GOT3 (cell line): ENCODE data around the gene RGCC.

Source experiments
- DNase-seq: peaks from one replicate; lab custom pipeline; 2025; ENCODE audit warnings: mixed read lengths; lab: John Stamatoyannopoulos, UW

Gene RGCC

DNA sequence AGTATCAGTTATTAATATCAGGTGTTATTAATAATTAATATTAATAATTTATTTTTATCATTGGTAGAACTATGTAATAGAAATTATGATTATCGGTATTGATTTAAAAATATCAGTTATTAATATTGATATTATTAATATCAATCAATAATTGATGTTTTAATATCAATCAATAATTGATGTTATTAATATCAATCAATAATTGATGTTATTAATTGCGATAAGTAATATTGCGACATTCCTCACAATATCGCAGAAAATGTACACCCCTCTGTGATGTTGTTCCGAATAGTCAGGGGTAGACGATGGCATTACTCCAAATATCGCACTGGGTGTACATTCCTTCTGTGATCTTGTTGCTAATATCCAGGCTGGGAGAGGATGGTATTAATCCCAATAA, 3.7 kb upstream of the RGCC start:
- no peak for DNase-seq

DNA sequence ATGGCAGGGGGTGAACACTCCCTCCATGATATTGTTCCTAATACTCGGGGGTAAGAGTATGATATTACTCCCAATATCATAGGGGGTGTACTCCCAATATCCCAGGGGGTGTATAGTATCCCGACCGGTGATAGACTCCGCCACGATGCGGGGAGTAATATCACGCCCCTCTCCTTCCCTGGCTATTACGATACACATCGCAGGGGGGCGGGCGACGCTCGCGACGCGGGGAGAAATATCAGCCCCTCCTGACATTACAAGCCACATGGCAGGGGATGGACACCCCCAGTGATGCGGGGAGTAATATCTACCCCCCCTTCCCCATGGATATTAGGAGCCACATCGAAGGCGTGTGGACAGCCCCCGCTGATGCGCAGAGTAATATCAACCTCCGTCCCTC, 3.2 kb upstream of the RGCC start:
- DNase-seq: no peak

- DNase-seq: no peak
These were observed 1.5 kb upstream of the RGCC start for GRCh38 chr13:41455725-41456419.

DNA sequence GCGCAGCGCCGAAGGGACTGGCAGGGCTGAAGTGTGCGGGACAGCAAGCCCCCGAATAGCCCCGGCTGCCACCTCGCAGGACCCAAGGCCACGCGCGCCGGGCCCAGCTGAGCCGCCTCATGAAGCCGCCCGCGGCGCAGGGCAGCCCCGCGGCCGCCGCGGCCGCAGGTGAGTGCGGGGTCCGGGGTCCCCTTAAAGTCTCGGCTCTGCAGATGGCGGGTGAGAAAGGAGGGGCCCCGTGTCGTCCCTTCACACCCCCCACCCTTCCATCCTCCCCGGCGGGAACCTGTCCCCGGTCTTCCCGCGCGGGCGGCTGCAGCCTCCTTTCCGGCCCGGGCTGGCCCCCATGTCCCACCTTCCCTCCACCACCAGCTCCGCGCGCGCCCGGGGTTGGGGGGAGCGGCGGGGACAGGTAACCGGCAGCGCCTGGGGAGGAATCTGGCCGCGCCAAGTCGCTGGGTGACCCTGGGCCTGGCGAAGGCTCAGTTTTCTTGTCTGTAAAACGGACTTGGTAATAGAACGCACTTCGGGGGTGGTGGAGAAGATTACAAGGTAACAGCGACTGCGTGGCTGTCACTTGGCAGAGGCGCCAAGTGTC, 338 bp downstream of the RGCC start:
- DNase-seq: no peak

DNA sequence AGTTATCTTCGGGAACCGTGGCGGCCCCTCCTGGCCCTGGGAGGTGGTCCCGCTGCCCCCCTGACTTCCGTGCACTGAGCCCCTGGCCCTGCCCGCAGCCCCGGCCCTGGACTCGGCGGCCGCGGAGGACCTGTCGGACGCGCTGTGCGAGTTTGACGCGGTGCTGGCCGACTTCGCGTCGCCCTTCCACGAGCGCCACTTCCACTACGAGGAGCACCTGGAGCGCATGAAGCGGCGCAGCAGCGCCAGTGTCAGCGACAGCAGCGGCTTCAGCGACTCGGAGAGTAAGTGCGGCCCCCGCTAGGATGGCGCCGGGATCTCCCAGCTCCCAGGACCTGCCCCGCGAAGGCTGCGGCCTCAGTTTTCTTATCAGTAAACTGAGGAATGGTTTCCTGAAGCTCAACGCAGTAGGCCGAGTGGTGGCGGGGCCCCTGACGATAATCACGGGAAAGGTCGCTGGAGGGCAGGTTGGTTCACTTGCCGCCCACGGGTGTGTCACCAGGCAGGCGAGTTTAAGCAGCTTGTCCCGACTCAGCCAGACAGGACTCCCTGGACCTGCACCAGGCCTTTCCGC, 924 bp downstream of the RGCC start:
- DNase-seq: peak; percentile 17

DNA sequence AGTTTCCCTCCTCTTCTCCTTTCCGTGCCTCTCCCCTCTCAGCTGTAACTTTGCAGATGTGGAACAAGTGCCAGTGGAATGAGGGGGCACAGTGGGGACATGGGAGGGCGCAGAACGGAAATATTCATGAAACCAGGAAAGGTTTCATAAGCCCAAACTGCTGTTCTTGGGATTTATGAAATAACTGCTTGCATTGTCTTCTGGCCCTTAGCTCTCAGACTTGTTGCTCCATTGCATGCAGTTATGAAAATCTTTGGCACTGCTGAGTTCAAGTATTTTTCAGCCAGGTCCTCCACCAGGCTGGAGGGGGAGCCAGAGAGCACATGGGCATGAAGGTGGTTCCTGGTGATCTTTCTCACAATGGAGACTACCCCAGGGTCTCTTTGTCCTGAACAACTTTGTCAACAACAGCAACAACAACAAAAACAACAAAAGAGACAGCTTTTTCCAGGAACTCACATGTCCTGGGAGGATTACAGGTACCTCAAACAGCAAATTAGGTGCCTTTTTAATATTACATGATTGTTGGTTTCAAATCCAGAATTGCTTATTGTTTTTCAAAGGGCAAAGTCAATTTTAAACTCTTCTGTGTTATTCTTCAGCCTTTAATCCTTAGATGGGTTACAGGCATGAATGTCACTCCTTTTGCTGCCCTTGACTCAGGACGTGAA, 1.5 kb downstream of the RGCC start:
- DNase-seq: no peak

DNA sequence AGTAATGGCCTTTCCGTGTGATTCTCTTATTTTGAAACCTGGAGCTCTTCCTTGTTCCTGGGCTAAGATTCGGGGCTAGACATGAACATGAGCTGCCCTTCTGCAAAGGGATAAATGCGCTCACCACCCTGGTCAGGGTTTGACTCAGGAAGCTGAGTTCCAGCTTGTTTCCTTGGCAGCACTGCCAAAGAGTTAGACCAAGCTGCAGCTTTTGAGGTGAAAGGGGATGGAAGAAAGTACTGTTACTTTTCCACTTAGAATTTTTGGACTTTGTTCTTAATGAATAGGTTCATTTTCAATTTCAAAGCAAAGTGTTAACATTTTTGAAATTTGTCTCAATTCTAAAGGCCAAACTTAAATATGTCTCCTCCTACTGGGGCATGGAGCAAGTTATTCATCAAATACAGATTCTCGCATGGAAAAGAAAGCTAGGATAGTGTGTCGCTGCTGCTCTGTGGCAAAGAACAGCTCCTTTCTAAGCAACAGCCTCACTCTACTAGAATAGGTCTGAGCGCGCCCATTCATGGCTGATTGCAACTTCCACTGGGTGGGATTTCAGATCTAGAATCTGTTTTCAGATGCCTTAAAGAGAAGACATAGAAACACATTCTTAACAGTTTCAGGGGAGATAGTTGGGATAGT, 2.2 kb downstream of the RGCC start:
- no peak for DNase-seq

DNA sequence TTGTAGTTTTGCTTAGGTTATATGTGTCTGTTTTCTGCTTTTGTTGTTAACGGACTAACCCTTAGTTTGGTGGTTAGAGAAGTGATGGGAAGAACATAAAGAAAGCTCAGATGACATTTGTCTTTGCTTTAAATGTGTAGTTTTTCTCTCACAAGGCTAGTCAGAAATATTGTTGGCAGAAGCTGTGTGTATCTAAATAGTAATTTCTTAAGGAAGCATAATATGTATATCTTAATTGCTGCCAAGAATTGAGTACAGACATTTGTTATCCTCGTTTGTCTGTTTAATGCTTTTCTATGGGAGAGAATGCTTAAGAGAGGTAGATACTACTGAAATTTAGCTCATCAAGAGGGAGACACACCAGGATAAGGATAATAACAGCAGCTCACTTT, 2.7 kb downstream of the RGCC start:
- DNase-seq: no peak

- DNase-seq: no peak
These were observed 3.6 kb downstream of the RGCC start for GRCh38 chr13:41460930-41461329.

- no peak for DNase-seq
These were observed 4.3 kb downstream of the RGCC start for GRCh38 chr13:41461527-41462139.

DNA sequence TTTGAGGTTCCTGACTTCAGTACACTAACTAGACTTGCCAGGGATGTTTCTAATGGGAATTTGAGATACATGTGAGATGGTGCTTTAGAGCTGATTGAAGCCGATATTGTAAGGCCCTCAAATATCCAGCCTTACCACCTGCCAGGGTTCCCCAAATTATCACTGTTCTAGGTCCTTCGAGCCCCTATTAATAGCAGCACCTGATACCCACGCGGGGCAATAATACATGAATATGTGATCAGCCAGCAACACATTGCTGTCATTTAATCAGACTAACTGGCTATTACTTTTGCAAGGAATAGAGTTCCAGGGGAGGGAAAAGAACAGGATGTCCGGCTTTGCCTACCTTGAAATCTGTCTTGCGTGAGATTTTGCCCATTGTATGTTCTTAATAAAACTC, 5.1 kb downstream of the RGCC start:
- DNase-seq: no peak

GRCh38 chr13:41463838-41464602, 6.7 kb downstream of the RGCC start:
- DNase-seq: no peak

- DNase-seq: no peak
These were observed 8.0 kb downstream of the RGCC start for GRCh38 chr13:41465241-41465847.

GRCh38 chr13:41465898-41466320, 8.6 kb downstream of the RGCC start:
- no peak for DNase-seq

DNA sequence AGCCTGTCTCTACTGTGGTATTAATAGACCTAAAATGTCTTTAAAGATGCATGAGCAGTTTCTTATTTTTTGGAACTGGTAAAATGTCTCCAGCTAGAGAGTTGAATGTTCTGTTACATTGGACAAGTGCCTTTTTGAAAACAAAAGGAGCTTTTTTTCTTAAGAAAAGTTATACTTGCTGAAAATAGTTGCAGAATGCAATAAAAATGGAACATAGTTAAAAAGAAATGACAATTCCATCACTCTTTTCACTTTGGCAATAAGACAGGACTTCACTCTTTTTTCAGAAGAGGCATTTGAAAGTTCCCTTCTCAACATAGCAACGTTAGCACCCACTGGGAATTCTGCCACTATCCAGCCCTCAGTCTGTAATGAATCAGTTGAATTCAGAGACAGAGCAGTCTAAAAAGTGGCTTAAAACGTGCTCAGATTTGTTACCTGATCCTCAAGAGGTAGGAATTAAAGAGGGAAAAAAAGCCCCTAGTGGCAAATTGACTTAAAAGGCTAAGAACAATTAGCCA, 10.1 kb downstream of the RGCC start:
- no peak for DNase-seq

- DNase-seq: no peak
These were observed 11.3 kb downstream of the RGCC start for GRCh38 chr13:41468631-41469030.

DNA sequence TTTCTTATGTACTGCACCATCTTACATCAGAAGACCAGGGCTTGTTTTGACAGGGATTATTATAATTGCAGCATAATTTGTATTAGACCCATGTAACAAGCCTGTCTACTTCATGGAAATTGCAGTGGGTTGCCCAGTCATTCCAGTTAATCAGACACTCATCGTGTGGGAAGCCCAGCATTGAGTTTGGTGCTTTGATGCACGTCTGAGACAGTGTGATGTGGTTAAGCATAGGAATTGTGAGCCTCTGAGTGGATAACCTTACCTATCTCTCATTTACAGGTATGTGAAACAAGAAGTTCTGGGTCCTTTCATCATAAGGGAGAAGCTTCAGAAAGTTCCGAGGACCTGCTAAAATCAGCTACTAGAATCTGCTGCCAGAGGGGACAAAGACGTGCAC, 12.8 kb downstream of the RGCC start:
- no peak for DNase-seq

GRCh38 chr13:41471785-41472184, 14.4 kb downstream of the RGCC start:
- DNase-seq: no peak

DNA sequence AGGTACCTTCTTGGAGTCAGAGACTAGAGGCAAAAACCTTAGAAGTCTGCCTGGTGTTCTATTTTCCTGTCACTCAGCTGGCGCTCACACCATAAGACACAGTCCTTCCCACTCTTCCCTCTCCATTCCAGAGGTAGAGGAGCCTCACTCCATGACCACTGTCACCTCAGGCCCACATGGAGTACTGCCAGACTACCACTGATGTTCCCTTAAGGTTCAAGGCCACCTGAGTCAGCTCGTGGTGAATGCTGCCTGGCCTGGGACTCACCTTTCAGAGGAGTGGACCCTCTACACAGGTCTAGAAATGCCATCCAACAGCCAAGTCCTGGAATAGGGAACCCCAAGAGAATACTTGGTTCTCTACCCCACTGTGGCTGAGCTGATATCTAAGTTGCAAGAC, 29.9 kb downstream of the RGCC start:
- DNase-seq: no peak

- no peak for DNase-seq
These were observed 30.8 kb downstream of the RGCC start for GRCh38 chr13:41488124-41488523.
